ENCODE data around the gene YAF2. TPM values are rescaled to one million over a fixed set of nuclear protein-coding genes. Genes with fewer than 3 reads are reported as not detected.

YAF2 gene
- total and polyA plus RNA-seq, 2 experiments from 2014 or later = 15.3 to 35.5 TPM

DNA sequence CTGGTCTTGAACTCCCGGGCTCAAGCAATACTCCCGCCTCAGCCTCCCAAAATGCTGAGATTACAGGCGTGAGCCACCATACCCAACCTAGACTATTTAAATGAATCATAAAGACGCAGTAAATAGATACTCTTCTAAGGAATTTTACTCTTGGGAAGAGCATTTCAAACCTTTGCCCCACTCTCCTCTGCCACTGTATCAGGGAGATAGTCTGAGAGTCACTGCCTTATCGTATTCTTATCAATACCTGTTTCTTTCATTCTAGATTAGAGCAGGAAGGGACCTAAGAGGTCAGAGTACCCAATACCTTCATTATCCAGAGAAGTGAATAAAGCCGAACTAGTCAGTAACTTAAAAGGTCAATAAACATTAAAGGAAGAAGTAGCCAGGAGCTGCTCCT lies 109.2 kb downstream of the YAF2 start:
- Histone ChIP-seq H2AFZ (no peak overlapping the region), H3K27me3 (no peaks in the 10 kb centered on the region), H3K4me1 (ENCODE audit: insufficient read depth) (peaks cover 9% of the 10 kb centered on the region), H4K20me1 (ENCODE audit: insufficient read depth, poor library complexity, severe bottlenecking) (peaks cover 5% of the 10 kb centered on the region), H3K36me3 (replicated peaks; ENCODE audit: insufficient read depth, low read depth) (no peaks in the 10 kb centered on the region), H3K27ac (no peak overlapping the region), H3K79me2 (peaks cover 71% of the 10 kb centered on the region), H3K9me3 (ENCODE audit: low read depth) (no peaks in the 10 kb centered on the region), H3K4me2 (no peak overlapping the region), H3K9me2 (replicated peaks; ENCODE audit: insufficient read depth) (no peaks in the 10 kb centered on the region), H3K4me3 (no peak overlapping the region)
- no peak for DNase-seq (ENCODE audit: low spot score)
- 70% methylated on average over 6 of the region's 6 CpGs for WGBS (ENCODE audit: low lambda C conversion rate, missing lambda C conversion rate)
- TF ChIP-seq CTCF (IDR thresholded peaks at IDR 0.05; ENCODE audit: poor library complexity) (no peak), EZH2phosphoT487 (IDR thresholded peaks at IDR 0.05; ENCODE audit: low read depth, severe bottlenecking, unreplicated experiment) (no peak), EZH2 (IDR thresholded peaks at IDR 0.05; ENCODE audit: borderline replicate concordance) (no peak)

- Histone ChIP-seq H3K27me3 (no peaks in the 10 kb centered on the region), H3K79me2 (peaks cover 70% of the 10 kb centered on the region), H3K9me3 (ENCODE audit: low read depth) (no peaks in the 10 kb centered on the region), H3K4me1 (ENCODE audit: insufficient read depth) (peaks cover 9% of the 10 kb centered on the region), H3K9me2 (replicated peaks; ENCODE audit: insufficient read depth) (no peaks in the 10 kb centered on the region), H3K4me3 (no peak overlapping the region), H3K4me2 (no peak overlapping the region), H2AFZ (no peak overlapping the region), H3K36me3 (replicated peaks; ENCODE audit: insufficient read depth, low read depth) (no peaks in the 10 kb centered on the region), H4K20me1 (ENCODE audit: insufficient read depth, poor library complexity, severe bottlenecking) (peaks cover 5% of the 10 kb centered on the region), H3K27ac (no peak overlapping the region)
- 90% methylated on average over 3 of the region's 3 CpGs for WGBS (ENCODE audit: low lambda C conversion rate, missing lambda C conversion rate)
- no peak for DNase-seq (ENCODE audit: low spot score)
- TF ChIP-seq EZH2phosphoT487 (IDR thresholded peaks at IDR 0.05; ENCODE audit: low read depth, severe bottlenecking, unreplicated experiment) = no peak
- TF ChIP-seq CTCF (IDR thresholded peaks at IDR 0.05; ENCODE audit: poor library complexity) = no peak
- no peak for TF ChIP-seq EZH2 (IDR thresholded peaks at IDR 0.05; ENCODE audit: borderline replicate concordance)
Measured at GRCh38 chr12:42128327-42128726, 109.7 kb downstream of the YAF2 start.

DNA sequence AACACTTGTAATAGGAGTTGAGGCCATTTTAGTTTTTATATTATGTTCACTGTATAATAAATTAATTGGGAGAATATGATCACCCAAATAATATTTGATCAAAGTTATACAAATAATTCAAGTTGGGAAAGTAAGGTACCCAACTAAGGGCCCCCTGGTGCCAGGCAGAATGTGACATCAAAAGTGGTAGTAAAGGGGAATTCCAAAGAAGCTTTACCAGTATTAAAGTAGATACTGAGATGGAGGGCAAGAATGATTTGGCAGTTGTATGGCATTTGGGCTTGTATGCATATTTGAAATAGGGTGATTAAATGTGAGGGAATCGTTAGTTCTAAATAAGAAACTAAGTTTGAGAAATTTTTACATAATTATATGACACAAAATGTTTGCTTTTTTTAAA lies 111.1 kb downstream of the YAF2 start:
- H3K27ac ChIP-seq = no peak overlapping the region
- no peaks in the 10 kb centered on the region for H3K9me2 ChIP-seq (replicated peaks; ENCODE audit: insufficient read depth)
- no peak overlapping the region for H3K4me3 ChIP-seq
- H4K20me1 ChIP-seq (ENCODE audit: insufficient read depth, poor library complexity, severe bottlenecking) = peaks cover 5% of the 10 kb centered on the region
- H2AFZ ChIP-seq = no peak overlapping the region
- H3K9me3 ChIP-seq (ENCODE audit: low read depth) = no peaks in the 10 kb centered on the region
- H3K27me3 ChIP-seq = no peaks in the 10 kb centered on the region
- no peaks in the 10 kb centered on the region for H3K36me3 ChIP-seq (replicated peaks; ENCODE audit: insufficient read depth, low read depth)
- no peak for DNase-seq (ENCODE audit: low spot score)
- no peak for TF ChIP-seq EZH2phosphoT487 (IDR thresholded peaks at IDR 0.05; ENCODE audit: low read depth, severe bottlenecking, unreplicated experiment)
- no peak for TF ChIP-seq CTCF (IDR thresholded peaks at IDR 0.05; ENCODE audit: poor library complexity)
- TF ChIP-seq EZH2 (IDR thresholded peaks at IDR 0.05; ENCODE audit: borderline replicate concordance) = no peak
- WGBS (ENCODE audit: low lambda C conversion rate, missing lambda C conversion rate) = 100% methylated on average over 1 of the region's 1 CpG
- H3K79me2 ChIP-seq = peaks cover 70% of the 10 kb centered on the region
- H3K4me2 ChIP-seq = no peak overlapping the region
- peaks cover 9% of the 10 kb centered on the region for H3K4me1 ChIP-seq (ENCODE audit: insufficient read depth)

DNA sequence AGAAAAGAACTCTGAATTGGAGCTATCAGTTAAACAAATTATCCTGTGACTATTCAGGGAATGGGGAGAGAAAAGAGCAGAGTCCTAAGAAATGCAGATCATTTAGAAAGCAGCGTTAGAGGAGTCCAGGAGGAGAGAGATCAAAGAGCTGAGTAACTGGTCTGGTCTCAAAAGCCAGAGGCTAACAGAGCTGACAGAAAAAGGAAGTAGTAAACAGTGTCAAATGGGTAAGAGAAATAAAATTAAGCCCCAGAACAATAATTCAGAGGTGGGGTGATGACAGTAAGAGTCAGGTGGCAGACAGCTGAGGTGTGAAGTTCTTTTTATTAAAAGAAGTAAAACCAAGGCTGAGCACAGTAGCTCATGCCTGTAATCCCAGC lies 112.7 kb downstream of the YAF2 start:
- Histone ChIP-seq H3K9me3 (ENCODE audit: low read depth) (no peaks in the 10 kb centered on the region), H3K9me2 (replicated peaks; ENCODE audit: insufficient read depth) (no peaks in the 10 kb centered on the region), H3K4me1 (ENCODE audit: insufficient read depth) (peaks cover 9% of the 10 kb centered on the region), H3K36me3 (replicated peaks; ENCODE audit: insufficient read depth, low read depth) (no peaks in the 10 kb centered on the region), H3K4me2 (peak overlapping the region; percentile 21), H2AFZ (no peak overlapping the region), H4K20me1 (ENCODE audit: insufficient read depth, poor library complexity, severe bottlenecking) (peaks cover 5% of the 10 kb centered on the region), H3K4me3 (no peak overlapping the region), H3K27me3 (no peaks in the 10 kb centered on the region), H3K27ac (no peak overlapping the region), H3K79me2 (peaks cover 70% of the 10 kb centered on the region)
- 29% methylated on average over 1 of the region's 1 CpG for WGBS (ENCODE audit: low lambda C conversion rate, missing lambda C conversion rate)
- TF ChIP-seq CTCF (IDR thresholded peaks at IDR 0.05; ENCODE audit: poor library complexity) (no peak), EZH2 (IDR thresholded peaks at IDR 0.05; ENCODE audit: borderline replicate concordance) (no peak), EZH2phosphoT487 (IDR thresholded peaks at IDR 0.05; ENCODE audit: low read depth, severe bottlenecking, unreplicated experiment) (no peak)
- DNase-seq (ENCODE audit: low spot score) = no peak
